K562 (cell line): Measurements from ENCODE around the gene PPAN. TPM values are rescaled to one million over a fixed set of nuclear protein-coding genes. Genes with fewer than 3 reads are reported as not detected.

Experiments used
- ATAC-seq: fragments of 200-7000 bp; cut with Tn5 transposase; 3 replicates; pipeline ENCODE4 v1.9.1; 2020; ENCODE audit warnings: moderate library complexity
- BruUV-seq: library from RNA; stranded (reverse); fragments of 400-500 nt; replicated peaks from 2 replicates; lab custom pipeline; 2021; lab: Mats Ljungman, UMichigan
- CTCF ChIA-PET: fragments of 300-600 bp; formaldehyde crosslinking; extraction: SDS; loops from one replicate; lab custom pipeline; 2021; ENCODE audit warnings: low intra/inter-chr PET ratio; lab: Yijun Ruan, JAX
- POLR2A ChIA-PET: fragments of 300-600, 350-650 bp; sonication (Branson Sonifier 250); formaldehyde crosslinking; extraction: SDS; loops from one replicate; lab custom pipeline; 2021; ENCODE audit warnings: antibody characterized with exemption, inconsistent platforms; lab: Yijun Ruan, JAX
- DNase-seq, 4 experiments: peaks; one replicate each; pipeline versions ENCODE4 v3.0.0 to v3.0.0-alpha.2; 2011 to 2018; ENCODE audit warnings: low spot score in 3 of 4, mixed read lengths in 3 of 4; ENCODE audit errors: extremely low read depth in 1 of 4
- FAIRE-seq: peaks from 2 replicates; lab custom pipeline; 2011; peaks lifted over from hg19 to GRCh38; lab: Jason Lieb, UNC
- H2AFZ ChIP-seq: 2 replicates; pipeline ENCODE4 v1.6.0; 2011; ENCODE audit warnings: low read depth, low read length, control low read depth, inconsistent platforms
- H3K27ac ChIP-seq: fragments of 200-600 bp; 3 replicates; pipeline ENCODE4 v1.8.0; 2011; ENCODE audit warnings: low read depth, mild to moderate bottlenecking, control low read depth, inconsistent platforms, low read length, moderate library complexity, mixed read lengths; ENCODE audit errors: extremely low read depth
- H3K27me3 ChIP-seq, 2 experiments: fragments of 300-600 bp in 1 of 2; 2 replicates in 1 of 2; 3 replicates in 1 of 2; pipeline versions ENCODE4 v1.6.0 to v1.8.0; 2011; ENCODE audit warnings: inconsistent platforms in 2 of 2, low read length in 2 of 2, mild to moderate bottlenecking in 1 of 2, mixed read lengths in 1 of 2, moderate library complexity in 1 of 2; ENCODE audit not compliant: control insufficient read depth in 2 of 2, insufficient read depth in 2 of 2
- H3K36me3 ChIP-seq: fragments of 300-600 bp; 3 replicates; pipeline ENCODE4 v1.8.0; 2011; ENCODE audit warnings: mild to moderate bottlenecking, low read length, inconsistent platforms; ENCODE audit not compliant: control insufficient read depth, insufficient read depth
- H3K4me1 ChIP-seq, 2 experiments: fragments of 200-600 bp in 1 of 2; replicated peaks in 1 of 2; 2 replicates in 1 of 2; 3 replicates in 1 of 2; pipeline versions ENCODE4 v1.5.1 to v1.8.0; 2011; ENCODE audit warnings: inconsistent platforms in 2 of 2, low read length in 2 of 2, mild to moderate bottlenecking in 1 of 2, mixed read lengths in 1 of 2, moderate library complexity in 1 of 2; ENCODE audit not compliant: control insufficient read depth in 2 of 2, insufficient read depth in 2 of 2
- H3K4me2 ChIP-seq: 2 replicates; pipeline ENCODE4 v1.6.1; 2011; ENCODE audit warnings: low read length, control low read depth, inconsistent platforms, mixed read lengths; ENCODE audit not compliant: insufficient read depth
- H3K4me3 ChIP-seq: fragments of 200-600 bp; sonication (generic), shearing (Covaris generic); 2 replicates; pipeline ENCODE4 v1.5.1; 2016; ENCODE audit warnings: control low read depth, inconsistent platforms
- H3K79me2 ChIP-seq: fragments of 200-600 bp; 3 replicates; pipeline ENCODE4 v1.8.0; 2011; ENCODE audit warnings: low read length, inconsistent platforms; ENCODE audit not compliant: control insufficient read depth, insufficient read depth
- H3K9ac ChIP-seq, 2 experiments: 2 replicates each; pipeline versions ENCODE4 v1.6.0 to v1.6.1; 2011; ENCODE audit warnings: low read depth in 2 of 2, low read length in 2 of 2, control low read depth in 1 of 2, inconsistent platforms in 1 of 2, mild to moderate bottlenecking in 1 of 2, mixed read lengths in 1 of 2; ENCODE audit not compliant: insufficient read depth in 1 of 2
- H3K9me1 ChIP-seq: one replicate; pipeline ENCODE4 v1.6.0; 2011; ENCODE audit warnings: inconsistent platforms, mild to moderate bottlenecking, low read length, moderate library complexity; ENCODE audit not compliant: control insufficient read depth, insufficient read depth
- H3K9me3 ChIP-seq: replicated peaks from 2 replicates; pipeline ENCODE4 v1.5.1; 2011; ENCODE audit warnings: low read depth, low read length, inconsistent platforms; ENCODE audit not compliant: control insufficient read depth, insufficient read depth
- H4K20me1 ChIP-seq: replicated peaks from 2 replicates; pipeline ENCODE4 v1.6.1; 2011; ENCODE audit warnings: low read length, inconsistent platforms, mixed read lengths; ENCODE audit not compliant: control insufficient read depth, insufficient read depth
- BHLHE40 ChIP-seq: IDR thresholded peaks from 2 replicates; pipeline ENCODE4 v1.6.1; 2011; ENCODE audit warnings: low read length, improper control_type of control experiment
- GABPB1 ChIP-seq: sonication (generic); formaldehyde crosslinking; IDR thresholded peaks from 2 replicates; pipeline ENCODE4 v1.8.0; 2022; ENCODE audit warnings: mild to moderate bottlenecking, missing genetic modification reagents
- PHF20 ChIP-seq: fragments of 450-650 bp; IDR thresholded peaks from 2 replicates; pipeline ENCODE4 v1.6.1; 2018; ENCODE audit not compliant: partially characterized antibody
- RBFOX2 ChIP-seq: fragments of 200-400 bp; formaldehyde crosslinking; IDR thresholded peaks from 2 replicates; pipeline ENCODE4 v1.6.1; 2017; ENCODE audit warnings: low read depth, mild to moderate bottlenecking, low read length, moderate library complexity
- RCOR1 ChIP-seq, 2 experiments: IDR thresholded peaks; 2 replicates each; pipeline ENCODE4 v1.6.1; 2012; ENCODE audit warnings: low read depth in 2 of 2, low read length in 2 of 2, borderline replicate concordance in 1 of 2, improper control_type of control experiment in 1 of 2
- RHOXF2B ChIP-seq: fragments of 250-450 bp; sonication (Bioruptor Pico); conservative IDR thresholded peaks from 2 replicates; pipeline ENCODE4 v1.5.1; 2021
- SRF ChIP-seq, 2 experiments: fragments of 250-450, 450-650 bp in 1 of 2; sonication (Bioruptor Pico) in 1 of 2; sonication (generic) in 1 of 2; formaldehyde crosslinking; IDR thresholded peaks; 2 replicates each; pipeline versions ENCODE4 v1.5.0 to v1.5.1; 2020 to 2022; ENCODE audit warnings: mild to moderate bottlenecking in 1 of 2, missing genetic modification reagents in 1 of 2
- WGBS: fragments of 100-300 bp; shearing (Covaris generic); methylation state at CpG from one replicate; pipeline ENCODE4 v1.1.6; 2016; ENCODE audit warnings: low coverage, mixed read lengths; ENCODE audit not compliant: insufficient coverage; ENCODE audit errors: missing lambda C conversion rate; 5-methylcytosine and 5-hydroxymethylcytosine counted together
- in situ Hi-C: fragments of 300-500 bp; cut with MboI; formaldehyde crosslinking; loops from 4 replicates; pipeline ENCODE4 v1.15.0; 2018; ENCODE audit warnings: inconsistent platforms, mixed read lengths
- intact Hi-C: fragments of 100-400 bp; cut with micrococcal nuclease; formaldehyde crosslinking; loops from 2 replicates; pipeline ENCODE4 v1.14.2; 2022
- polyA plus RNA-seq, 8 experiments: library from polyadenylated mRNA; depleted of rRNA in 4 of 8; stranded (reverse) in 5 of 8; unstranded in 3 of 8; fragments of >200 nt; fragmentation: Nextera tagmentation in 2 of 8; fragmentation: Illumina TruSeq in 1 of 8; extraction: Ambion mirVana in 2 of 8; extraction: Trizol in 1 of 8; gene quantifications; 2 replicates each; pipeline versions ENCODE4 v1.2.1 to v1.2.3, GENCODE V29; 2011 to 2014; ENCODE audit warnings: inconsistent platforms in 1 of 8, missing spikeins in 1 of 8
- total RNA-seq, 7 experiments: library from RNA; depleted of rRNA in 6 of 7; stranded (reverse); fragments of >200 nt in 6 of 7; fragmentation: Illumina TruSeq in 2 of 7; extraction: Trizol in 2 of 7; gene quantifications; 2 replicates each; pipeline versions ENCODE4 v1.2.1 to v1.2.3, GENCODE V29; 2011 to 2021; ENCODE audit warnings: low replicate concordance in 1 of 7
- TF ChIP-seq, protein P1 (sequence below), 2 experiments: fragments of 450-650 bp; formaldehyde crosslinking in 1 of 2; IDR thresholded peaks; 2 replicates each; pipeline versions ENCODE4 v1.4.0 to v1.6.1; 2014 to 2020; ENCODE audit warnings: mild to moderate bottlenecking in 2 of 2, borderline replicate concordance in 1 of 2, low read depth in 1 of 2
- TF ChIP-seq, protein P2 (sequence below): sonication (generic); formaldehyde crosslinking; IDR thresholded peaks from 2 replicates; pipeline ENCODE4 v1.9.0; 2022; ENCODE audit warnings: mild to moderate bottlenecking, missing genetic modification reagents
- TF ChIP-seq, protein P3 (sequence below): IDR thresholded peaks from 2 replicates; pipeline ENCODE4 v1.6.1; 2014; ENCODE audit warnings: antibody characterized with exemption

Gene PPAN
- total and polyA plus RNA-seq, 9 of the 15 experiments (the other 6 are each of a cell fraction or from before 2014, with no cell fraction given) = 2.2 to 129 (median 59.1) TPM

DNA sequence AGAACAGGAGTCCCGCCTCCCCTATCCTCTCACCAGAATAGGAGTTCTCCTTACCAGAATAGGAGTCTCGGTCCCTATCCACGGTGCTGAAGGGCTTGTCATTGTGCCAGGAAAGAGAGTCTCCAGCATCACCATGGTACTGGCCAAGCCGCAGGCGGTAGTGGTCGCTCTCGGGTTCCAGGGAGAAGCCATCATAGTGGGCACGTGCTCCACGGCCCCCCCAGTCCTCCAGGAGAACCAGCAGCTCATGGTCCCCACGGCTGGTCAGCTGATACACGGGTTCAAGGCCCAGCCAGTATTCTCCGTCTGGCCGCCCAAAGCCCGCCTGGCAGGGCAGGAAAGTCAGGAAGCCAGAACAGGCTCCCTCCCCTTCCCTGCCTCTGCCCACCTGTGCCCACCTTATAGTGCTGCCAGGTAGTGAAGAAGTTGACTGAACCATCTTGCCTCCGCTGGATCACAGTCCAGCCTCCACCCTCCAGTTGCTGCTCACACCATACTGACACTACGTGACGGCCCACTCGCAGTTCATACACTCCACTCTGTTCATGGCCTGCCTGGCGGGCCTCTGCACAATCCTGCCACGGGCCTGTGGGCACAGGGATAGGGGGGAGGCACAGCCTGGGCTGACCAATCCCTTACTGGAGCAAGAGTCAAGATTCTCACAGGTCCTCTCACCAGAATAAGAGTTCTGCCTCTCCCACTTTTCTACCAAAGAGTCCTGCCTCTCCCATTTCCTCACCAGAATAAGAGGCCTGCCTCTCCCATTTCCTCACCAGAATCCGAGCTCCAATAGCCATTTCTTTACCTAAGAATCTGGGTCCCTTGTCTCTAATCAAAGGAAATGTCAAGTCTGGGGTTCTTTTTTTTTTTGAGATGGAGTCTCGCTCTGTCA is 12.6 kb upstream of the PPAN start:
- 70% methylated on average over 20 of the region's 22 CpGs for WGBS
- intact Hi-C loops (no loop called here), in situ Hi-C loops (no loop called here)
- FAIRE-seq (no peak), ATAC-seq (no peak), DNase-seq (peak in 3 of 4 experiments; percentile 27 to 52 (median 48))
- Histone ChIP-seq H3K9me1 (no peaks in the 10 kb centered on the region), H3K27ac (no peak overlapping the region), H2AFZ (no peak overlapping the region), H3K9me3 (no peaks in the 10 kb centered on the region), H4K20me1 (peaks cover 3% of the 10 kb centered on the region; the same call in 1 of the 2 replicates), H3K4me1 (peaks cover 24 to 46% of the 10 kb centered on the region in 2 experiments), H3K4me3 (no peak overlapping the region), H3K9ac (no peak overlapping the region; a peak in 1 of 4 replicates), H3K27me3 (no peaks in the 10 kb centered on the region), H3K79me2 (no peaks in the 10 kb centered on the region), H3K36me3 (no peaks in the 10 kb centered on the region; the same call in 2 of the 3 replicates), H3K4me2 (no peak overlapping the region)
- ChIA-PET CTCF (interaction anchor here (0.6 kb wide), 1 partner anchor 165 kb away, joined by 3 read pairs; no protein-coding TSS in a partner anchor), POLR2A (interaction anchor here (0.7 kb wide), 1 partner anchor 11 kb away, joined by 3 read pairs; no protein-coding TSS in a partner anchor)
- no TSS peak for BruUV-seq
- 0 out of 2 replicates have a peak, but pooled peaks have one; percentile 19 for TF ChIP-seq GABPB1 (CRISPR knock-in tag)
- no peak for TF ChIP-seq PHF20
- TF ChIP-seq, protein P1, sequence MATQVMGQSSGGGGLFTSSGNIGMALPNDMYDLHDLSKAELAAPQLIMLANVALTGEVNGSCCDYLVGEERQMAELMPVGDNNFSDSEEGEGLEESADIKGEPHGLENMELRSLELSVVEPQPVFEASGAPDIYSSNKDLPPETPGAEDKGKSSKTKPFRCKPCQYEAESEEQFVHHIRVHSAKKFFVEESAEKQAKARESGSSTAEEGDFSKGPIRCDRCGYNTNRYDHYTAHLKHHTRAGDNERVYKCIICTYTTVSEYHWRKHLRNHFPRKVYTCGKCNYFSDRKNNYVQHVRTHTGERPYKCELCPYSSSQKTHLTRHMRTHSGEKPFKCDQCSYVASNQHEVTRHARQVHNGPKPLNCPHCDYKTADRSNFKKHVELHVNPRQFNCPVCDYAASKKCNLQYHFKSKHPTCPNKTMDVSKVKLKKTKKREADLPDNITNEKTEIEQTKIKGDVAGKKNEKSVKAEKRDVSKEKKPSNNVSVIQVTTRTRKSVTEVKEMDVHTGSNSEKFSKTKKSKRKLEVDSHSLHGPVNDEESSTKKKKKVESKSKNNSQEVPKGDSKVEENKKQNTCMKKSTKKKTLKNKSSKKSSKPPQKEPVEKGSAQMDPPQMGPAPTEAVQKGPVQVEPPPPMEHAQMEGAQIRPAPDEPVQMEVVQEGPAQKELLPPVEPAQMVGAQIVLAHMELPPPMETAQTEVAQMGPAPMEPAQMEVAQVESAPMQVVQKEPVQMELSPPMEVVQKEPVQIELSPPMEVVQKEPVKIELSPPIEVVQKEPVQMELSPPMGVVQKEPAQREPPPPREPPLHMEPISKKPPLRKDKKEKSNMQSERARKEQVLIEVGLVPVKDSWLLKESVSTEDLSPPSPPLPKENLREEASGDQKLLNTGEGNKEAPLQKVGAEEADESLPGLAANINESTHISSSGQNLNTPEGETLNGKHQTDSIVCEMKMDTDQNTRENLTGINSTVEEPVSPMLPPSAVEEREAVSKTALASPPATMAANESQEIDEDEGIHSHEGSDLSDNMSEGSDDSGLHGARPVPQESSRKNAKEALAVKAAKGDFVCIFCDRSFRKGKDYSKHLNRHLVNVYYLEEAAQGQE (IDR thresholded peaks at IDR 0.05; ENCODE audit: borderline replicate concordance) = peak; percentile 97
- TF ChIP-seq, protein P1 (CRISPR knock-in tag; IDR thresholded peaks at IDR 0.05; ENCODE audit: low read depth) = peak; percentile 84
- TF ChIP-seq, protein P2, sequence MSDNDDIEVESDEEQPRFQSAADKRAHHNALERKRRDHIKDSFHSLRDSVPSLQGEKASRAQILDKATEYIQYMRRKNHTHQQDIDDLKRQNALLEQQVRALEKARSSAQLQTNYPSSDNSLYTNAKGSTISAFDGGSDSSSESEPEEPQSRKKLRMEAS (CRISPR knock-in tag) = 0 out of 2 replicates have a peak, but pooled peaks have one; percentile 32
- no peak for TF ChIP-seq SRF (CRISPR knock-in tag; IDR thresholded peaks at IDR 0.05)
- TF ChIP-seq RHOXF2B = no peak
- TF ChIP-seq RBFOX2 = 0 out of 2 replicates have a peak, but pooled peaks have one; percentile 6
- TF ChIP-seq BHLHE40 = no peak
- TF ChIP-seq RCOR1 (IDR thresholded peaks at IDR 0.05; ENCODE audit: borderline replicate concordance in 1 of 2, low read depth in 2 of 2, low read length in 2 of 2) = 0 out of 4 replicates have a peak, but pooled peaks of 1 of the 2 experiments have one; percentile 15
- TF ChIP-seq, protein P3, sequence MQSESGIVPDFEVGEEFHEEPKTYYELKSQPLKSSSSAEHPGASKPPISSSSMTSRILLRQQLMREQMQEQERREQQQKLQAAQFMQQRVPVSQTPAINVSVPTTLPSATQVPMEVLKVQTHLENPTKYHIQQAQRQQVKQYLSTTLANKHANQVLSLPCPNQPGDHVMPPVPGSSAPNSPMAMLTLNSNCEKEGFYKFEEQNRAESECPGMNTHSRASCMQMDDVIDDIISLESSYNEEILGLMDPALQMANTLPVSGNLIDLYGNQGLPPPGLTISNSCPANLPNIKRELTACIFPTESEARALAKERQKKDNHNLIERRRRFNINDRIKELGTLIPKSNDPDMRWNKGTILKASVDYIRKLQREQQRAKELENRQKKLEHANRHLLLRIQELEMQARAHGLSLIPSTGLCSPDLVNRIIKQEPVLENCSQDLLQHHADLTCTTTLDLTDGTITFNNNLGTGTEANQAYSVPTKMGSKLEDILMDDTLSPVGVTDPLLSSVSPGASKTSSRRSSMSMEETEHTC = no peak
